Activated gamma-delta T cell treated with Interleukin-2 at 50 U/mL for 16 hours (primary cell): ENCODE results near the gene SPNS2.

Experiments
- DNase-seq: peaks from one replicate; pipeline ENCODE4 v3.0.0-alpha.2; 2020

Gene SPNS2

DNA sequence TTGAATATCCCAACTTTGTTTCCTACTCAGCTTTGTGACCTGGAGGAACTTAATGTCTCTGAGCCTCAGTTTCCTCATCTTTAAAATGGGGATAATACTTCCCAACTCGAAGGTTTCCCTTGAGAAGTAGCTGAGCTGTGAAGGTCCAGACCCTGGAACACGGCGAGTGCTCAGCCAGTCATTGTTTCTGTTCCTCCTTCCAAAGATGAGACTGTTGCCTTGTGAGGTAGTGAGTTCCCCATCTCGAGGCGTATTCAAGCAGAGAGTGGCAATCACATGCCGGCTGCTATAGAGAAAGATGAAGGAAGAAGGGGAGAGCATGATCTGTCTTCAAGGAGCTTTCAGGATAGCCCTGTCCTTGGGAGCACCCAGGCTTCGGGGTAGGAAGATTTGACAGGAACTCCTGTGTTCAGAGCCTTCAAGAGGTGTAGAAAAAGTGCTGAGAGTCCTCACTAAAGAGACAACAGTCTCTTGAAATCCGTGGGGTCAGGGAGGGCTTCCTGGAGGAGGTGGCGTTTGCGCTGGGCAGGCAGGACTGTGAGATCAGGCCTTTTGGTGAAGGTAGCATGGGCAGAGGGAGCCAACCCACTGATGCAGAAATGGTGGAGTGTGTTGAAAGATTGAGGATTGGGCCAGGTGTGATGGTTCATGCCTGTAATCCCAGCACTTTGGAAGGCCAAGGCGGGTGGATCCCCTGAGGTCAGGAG, 27.2 kb downstream of the SPNS2 start:
- DNase-seq: no peak

- DNase-seq: no peak
These were observed 28.5 kb downstream of the SPNS2 start for GRCh38 chr17:4527134-4527533.

DNA sequence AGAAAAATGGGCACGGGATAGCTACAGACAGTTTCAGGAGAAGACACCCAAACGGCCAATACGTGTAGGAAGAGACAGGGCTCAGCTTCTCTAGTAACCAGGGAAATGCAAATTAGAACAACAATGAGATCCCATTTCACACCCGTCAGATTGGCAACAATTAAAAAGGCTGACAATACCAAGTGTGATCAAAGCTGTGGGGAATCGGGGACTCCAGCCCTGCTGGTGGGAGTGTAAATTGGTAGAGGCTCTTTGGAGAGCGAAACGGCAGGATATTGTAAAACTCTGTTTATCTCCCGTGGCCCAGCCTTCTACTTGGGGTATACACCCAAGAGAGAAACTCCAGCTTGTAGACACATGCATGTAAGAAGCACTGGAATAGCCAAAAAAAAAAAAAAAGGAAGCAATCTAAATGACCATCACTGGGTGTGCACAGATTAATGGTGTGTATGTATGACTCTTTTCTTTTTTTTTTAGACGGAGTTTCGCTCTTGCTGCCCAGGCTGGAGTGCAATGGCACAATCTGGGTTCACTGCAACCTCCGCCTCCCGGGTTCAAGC, 29.0 kb downstream of the SPNS2 start:
- DNase-seq: no peak

DNA sequence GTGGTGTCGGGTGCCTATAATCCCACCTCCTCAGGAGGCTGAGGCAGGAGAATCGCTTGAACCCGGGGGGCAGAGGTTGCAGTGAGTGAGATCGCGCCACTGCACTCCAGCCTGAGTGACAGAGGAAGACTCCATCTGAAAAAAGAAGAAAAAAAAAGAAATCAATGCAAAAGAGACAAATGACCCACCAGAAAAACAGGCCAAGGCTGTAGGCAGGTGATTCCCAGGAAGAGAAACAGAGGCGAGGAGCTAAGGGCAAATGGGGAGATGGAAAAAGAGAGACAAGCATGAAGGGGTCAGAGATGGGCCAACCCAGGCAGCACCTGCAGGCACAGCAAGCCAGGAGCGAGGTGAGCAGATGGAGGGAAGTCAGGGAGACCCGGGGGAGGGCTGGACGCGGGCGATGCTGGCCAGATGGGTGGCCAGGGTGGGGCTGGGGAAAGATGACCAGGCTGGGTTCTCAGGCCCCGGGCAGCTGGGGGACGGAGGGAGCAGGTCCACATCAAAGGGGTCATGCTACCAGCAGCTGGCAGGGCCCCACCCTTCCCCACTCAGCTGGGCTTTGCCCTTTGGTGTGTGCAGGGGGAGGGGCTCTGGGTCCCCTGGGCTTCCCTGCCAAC, 31.0 kb downstream of the SPNS2 start:
- DNase-seq: no peak

DNA sequence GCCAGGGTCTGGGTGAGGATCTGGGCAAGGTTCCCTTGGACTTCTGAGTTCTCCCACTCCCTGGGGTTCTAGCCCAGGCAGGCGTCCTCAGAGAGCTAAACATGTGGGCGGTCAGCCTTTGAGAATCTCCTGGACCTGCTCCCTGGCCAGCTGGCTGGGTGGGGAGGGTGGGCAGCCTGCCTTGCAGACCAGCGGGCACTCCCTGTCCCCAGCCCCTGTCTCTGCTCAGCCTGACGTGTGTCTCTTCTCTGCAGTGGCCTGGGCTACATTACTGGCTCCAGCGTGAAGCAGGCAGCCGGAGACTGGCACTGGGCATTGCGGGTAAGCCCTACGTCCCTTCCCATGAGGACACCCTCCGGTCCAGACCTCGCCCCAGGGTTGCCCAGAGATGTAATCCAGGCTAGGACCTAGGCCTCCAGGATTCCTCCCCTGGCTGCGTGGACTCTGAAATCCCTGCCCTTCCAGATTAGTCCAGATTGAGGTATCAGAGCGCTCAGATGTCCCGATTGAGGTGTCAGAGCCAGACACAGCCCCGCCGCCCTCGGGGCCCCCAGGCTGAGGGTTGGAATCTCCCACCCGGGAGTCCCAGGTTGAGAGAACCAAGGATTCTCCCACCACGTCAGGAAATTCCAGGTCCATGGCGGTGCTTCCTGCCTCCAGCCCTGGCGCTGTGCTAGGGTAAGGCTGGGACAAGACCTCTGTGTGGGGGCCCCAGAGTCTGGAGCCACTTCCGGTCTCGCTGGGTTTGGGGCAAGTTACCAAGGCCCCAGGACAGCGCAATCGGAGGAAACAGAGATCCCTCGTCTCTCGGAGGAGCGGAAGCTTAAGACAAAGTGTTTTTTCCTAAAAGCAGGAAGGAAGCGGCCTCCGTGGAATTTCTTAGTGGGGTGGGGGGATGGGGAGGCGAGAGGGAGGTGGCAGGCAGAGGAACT, 32.4 kb downstream of the SPNS2 start:
- no peak for DNase-seq

DNA sequence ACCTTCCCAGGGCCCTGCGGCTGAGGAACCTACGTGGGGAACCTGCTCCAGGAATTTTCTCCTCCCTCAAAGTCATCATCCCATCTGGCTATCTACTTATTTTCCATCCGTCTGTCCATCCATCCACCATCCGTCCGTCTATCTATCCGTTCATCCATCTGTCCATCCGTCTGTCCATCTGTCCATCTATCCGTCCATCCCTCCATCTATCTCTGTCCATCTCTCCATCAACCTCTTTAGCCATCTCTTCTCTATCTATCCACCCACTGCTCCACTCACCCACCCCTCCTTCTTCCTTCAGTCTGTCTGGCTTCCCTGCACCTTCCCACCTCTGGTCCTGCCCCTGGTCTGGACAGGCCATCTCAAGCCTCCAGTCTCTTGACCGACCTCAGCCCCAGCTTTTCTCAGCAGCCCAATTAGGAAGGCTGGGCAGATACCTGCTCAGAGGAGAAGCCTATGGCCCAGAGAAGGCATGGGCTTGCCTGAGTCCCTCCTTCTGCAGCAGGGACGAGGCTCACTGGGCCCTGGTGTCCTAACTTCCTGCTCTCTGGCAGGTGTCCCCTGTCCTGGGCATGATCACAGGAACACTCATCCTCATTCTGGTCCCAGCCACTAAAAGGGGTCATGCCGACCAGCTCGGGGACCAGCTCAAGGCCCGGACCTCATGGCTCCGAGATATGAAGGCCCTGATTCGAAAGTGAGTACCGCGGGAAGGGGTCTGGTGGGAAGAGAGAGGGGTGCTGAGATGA, 33.5 kb downstream of the SPNS2 start:
- no peak for DNase-seq

DNA sequence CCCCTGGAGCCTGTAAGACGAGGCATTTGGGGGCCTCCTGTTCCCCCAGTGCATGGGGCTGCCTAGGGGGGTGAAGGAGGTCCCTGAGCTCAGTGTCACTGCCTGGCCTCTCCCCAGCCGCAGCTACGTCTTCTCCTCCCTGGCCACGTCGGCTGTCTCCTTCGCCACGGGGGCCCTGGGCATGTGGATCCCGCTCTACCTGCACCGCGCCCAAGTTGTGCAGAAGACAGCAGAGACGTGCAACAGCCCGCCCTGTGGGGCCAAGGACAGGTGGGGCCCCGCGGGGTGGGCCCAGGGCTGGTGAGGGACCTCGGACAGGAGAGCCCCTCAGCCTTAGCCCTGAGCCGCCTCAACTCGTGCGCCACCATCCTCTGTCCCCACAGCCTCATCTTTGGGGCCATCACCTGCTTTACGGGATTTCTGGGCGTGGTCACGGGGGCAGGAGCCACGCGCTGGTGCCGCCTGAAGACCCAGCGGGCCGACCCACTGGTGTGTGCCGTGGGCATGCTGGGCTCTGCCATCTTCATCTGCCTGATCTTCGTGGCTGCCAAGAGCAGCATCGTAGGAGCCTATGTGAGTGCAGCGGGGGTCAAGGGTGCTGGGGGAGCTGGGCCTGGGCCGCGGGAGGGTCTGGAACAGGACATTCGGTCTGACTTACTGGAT, 34.3 kb downstream of the SPNS2 start:
- DNase-seq: no peak

DNA sequence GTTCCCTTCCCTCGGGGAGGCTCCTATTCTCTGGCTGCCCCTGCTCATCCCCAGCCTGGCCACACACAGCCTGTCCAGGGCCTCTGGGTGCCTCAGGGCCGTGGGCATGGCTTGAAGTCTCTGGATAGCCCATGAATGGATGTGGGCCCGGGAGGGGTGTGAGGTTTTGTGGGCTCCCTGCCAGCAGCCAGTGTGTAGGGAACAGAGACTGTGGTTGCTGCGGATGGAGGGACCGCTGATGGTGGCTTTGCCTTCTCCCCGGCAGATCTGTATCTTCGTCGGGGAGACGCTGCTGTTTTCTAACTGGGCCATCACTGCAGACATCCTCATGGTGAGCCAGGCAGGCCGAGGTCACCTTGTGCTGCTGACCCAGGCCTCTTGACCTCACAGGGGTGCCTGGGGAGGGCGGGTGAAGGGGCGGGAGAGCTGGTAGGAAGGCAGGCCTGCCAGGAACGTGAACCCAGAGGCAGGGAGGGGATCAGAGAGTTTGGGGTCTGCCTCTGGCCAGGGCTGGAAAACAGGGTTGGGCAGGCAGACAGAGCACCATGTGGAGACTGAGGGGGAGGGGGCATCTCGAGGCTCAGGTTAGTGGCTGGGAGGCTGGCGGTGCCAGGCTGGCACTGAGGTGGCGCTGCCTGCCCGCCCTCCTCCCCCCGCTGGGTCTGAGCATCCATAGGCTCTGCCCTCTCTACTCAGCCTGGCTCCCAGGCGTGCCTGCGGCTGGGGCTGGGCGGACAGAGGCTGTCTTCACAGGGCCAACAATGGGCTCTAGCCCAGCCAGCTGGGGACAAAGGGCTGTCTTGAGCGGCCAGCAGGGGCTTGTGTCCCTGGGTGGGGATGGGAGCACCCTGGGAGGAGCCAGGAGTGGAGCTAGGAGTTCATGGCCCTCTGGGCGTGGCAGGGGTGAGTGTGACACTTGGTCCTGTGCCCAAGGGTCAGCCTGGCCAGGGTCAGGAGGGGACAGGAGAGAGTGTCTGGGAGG, 35.1 kb downstream of the SPNS2 start:
- no peak for DNase-seq

DNA sequence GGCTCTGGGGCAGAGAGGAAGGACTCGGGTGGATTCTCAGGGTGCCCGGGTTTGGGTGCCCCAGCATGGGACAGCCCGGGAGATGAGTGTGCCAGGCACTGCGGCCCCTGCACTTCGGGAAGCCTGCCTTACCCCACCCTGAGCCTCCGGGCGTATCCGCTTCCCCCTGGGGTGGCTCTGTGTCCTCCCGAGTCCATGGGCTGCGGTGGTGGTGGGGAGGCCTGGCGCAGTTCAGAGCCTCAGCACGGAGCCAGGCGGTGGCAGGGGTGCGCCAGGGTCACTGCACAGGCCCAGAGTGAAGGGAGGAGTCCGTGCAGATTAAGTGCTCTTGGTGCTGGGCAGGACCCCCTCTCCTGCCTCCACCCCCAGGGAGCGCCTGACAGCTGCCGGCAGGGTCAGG, 35.8 kb downstream of the SPNS2 start:
- DNase-seq: no peak

DNA sequence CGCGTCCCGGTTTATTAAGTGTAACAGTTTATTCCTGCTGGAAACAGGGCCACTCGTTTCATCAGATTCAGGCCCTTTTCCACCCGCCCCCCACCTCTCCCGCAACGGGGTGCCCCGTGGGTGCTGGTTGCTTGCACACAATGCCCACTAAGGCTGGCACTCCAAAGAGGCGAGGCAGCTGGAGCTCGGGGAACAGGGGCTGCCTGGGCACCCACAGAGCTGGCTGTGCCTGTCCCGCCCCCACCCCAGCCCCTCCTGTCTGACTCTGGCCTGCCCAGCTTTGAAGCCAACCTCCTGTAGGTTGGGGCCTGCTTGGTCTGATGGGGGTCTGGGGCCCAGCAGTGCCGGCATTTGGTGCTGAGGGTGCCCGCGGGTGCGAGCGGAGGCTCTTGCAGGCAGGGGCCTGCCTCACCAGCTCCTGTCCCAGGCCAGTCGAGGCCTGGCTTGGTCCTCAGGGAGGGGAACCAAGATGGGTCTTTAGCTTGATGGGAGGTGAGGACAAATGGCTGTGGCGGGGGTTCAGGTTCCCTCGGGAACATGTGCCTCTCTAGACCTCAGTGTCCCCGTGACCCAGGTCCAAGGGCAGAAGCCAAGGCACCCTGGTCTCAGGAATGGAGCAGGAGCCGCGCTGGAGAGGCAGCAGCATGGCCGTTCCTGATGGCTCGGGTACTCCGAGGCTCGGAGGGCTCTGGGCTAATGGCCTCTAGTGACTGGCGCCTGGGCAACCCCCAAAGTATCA, 36.4 kb downstream of the SPNS2 start:
- no peak for DNase-seq

- no peak for DNase-seq
These were observed 37.1 kb downstream of the SPNS2 start for GRCh38 chr17:4535667-4536258.

- no peak for DNase-seq
These were observed 37.6 kb downstream of the SPNS2 start for GRCh38 chr17:4536259-4536741.

GRCh38 chr17:4536742-4537411, 38.2 kb downstream of the SPNS2 start:
- no peak for DNase-seq

DNA sequence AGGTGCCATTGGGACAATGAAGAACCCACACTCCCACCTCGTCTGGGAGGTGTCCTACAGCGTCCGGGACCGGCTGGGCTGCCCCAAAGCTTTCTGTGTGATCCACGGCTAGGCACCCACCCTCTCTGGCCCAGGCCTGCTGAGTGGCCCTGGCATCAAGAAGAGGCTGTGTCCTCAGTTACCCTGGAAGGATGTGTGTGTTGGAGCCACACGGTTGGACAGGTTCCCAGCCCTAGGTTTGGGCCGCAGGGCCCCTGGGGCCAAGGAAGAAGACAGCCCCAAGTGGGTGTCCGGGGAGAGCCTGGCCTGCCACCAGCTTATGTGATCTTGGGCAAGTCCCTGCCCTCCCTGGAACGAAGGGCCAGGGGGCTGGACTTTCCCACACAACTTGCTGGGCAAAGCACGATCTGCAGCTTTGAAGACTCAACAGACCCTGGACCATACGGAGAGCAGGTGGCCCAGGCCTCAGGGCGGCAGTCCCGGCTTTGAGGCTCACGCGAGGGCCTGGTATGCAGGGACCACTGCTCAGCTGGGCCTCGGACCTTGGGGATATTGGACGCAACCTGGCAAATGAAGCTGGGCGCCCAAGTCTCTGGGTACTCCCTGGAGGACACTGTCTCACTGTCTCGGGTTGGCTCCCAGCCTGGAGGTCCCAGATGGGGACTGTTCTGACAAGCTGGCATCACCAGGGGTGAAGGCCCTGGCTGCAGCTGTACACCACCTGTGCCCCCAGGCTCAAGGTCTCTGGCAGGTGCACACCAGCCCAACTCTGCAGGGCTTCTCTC, 39.0 kb downstream of the SPNS2 start:
- DNase-seq: no peak

DNA sequence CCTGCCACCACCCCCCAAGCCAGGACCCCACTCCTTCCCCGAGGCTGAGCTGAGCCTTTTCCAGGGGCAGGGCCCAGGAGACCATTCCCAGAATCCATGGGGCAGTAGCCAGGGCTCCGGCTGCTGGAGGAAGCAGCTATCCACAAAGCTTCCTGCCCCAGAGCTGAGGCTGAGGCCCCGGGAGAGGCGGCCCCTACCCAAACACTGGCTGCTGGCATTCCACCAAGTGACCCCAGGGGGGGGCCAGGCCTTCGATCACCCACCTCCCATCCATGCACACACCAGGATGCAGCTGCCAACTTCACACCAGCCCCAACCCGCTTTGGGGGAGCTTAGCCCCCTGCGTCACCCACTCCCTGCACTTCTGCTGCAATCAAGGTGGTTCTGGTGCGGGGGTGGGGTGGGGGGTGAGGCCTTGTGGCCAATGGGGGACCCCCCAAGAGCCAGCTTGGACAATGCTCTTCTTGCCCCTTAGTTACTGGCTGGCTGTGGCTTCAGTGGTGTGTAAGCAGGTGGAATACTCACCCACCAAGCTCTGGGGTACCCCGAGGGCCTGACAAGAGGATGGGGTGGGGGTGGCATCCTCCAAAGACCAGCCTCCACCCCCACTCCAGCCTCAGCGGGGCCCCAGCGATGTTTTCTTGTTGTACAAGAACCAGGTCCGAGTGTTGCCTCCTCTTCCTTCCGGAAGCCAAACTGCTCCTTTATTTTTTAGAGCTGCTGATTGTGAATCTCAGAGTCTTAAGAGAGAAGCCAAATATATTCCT, 39.7 kb downstream of the SPNS2 start:
- DNase-seq: no peak

DNA sequence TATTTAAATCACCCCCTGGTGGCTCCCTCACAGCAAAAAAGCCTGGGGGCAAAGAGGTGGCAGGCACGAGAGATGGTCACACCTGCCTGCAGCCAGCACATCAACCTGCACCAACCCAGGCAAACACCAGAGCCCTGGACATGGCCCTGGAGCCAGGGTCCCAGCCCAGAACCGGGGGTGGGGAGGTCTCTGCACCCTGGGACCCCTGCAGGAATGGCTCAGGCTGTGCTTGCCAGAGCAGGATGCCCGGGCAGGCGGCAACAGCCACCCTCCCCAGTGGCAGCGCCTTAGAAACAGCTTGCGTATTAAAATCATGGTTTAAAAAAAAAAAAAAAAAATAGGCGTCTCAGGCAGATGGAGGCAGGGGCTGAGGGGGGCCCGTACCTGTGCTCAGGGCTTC, 40.3 kb downstream of the SPNS2 start:
- DNase-seq: no peak

- DNase-seq: no peak
These were observed 41.0 kb downstream of the SPNS2 start for GRCh38 chr17:4539576-4540223.
